Keratinocyte (primary cell): ENCODE measurements around the gene LIN7B. TPM values are rescaled to one million over a fixed set of nuclear protein-coding genes. Genes with fewer than 3 reads are reported as not detected.

Source experiments
- DNase-seq: peaks from one replicate; pipeline ENCODE4 v3.0.0-alpha.2; 2011; ENCODE audit warnings: low read depth, missing footprints, low spot score
- FAIRE-seq: peaks from 2 replicates; lab custom pipeline; 2011; peaks lifted over from hg19 to GRCh38; lab: Jason Lieb, UNC
- H2AFZ ChIP-seq: 2 replicates; pipeline ENCODE4 v1.6.0; 2012; ENCODE audit warnings: low read length, control low read depth, inconsistent platforms; ENCODE audit not compliant: control insufficient read depth
- H3K27ac ChIP-seq: 2 replicates; pipeline ENCODE4 v1.5.1; 2011; ENCODE audit warnings: low read length; ENCODE audit not compliant: control insufficient read depth, insufficient read depth
- H3K27me3 ChIP-seq: 3 replicates; pipeline ENCODE4 v1.6.0; 2011; ENCODE audit warnings: low read length; ENCODE audit not compliant: control insufficient read depth, insufficient read depth; ENCODE audit errors: extremely low read depth
- H3K36me3 ChIP-seq, 2 experiments: 2 replicates in 1 of 2; 3 replicates in 1 of 2; pipeline ENCODE4 v1.5.1; 2011; ENCODE audit warnings: low read length in 2 of 2, mild to moderate bottlenecking in 1 of 2; ENCODE audit not compliant: control insufficient read depth in 2 of 2, insufficient read depth in 2 of 2; ENCODE audit errors: extremely low read depth in 1 of 2
- H3K4me1 ChIP-seq: 3 replicates; pipeline ENCODE4 v1.5.1; 2011; ENCODE audit warnings: low read length; ENCODE audit not compliant: control insufficient read depth, insufficient read depth; ENCODE audit errors: extremely low read depth
- H3K4me2 ChIP-seq: 3 replicates; pipeline ENCODE4 v1.6.0; 2011; ENCODE audit warnings: low read depth, low read length; ENCODE audit not compliant: control insufficient read depth, insufficient read depth; ENCODE audit errors: extremely low read depth
- H3K4me3 ChIP-seq, 3 experiments: fragments of 200-600 bp in 1 of 3; sonication (generic) in 1 of 3; 2 replicates in 2 of 3; 3 replicates in 1 of 3; pipeline ENCODE4 v1.5.1; 2011 to 2016; ENCODE audit warnings: low read length in 3 of 3, mild to moderate bottlenecking in 3 of 3, control low read depth in 2 of 3, inconsistent platforms in 1 of 3, low read depth in 1 of 3, mixed read lengths in 1 of 3, mixed run types in 1 of 3, moderate library complexity in 1 of 3; ENCODE audit not compliant: control insufficient read depth in 2 of 3, insufficient read depth in 2 of 3; ENCODE audit errors: extremely low read depth in 1 of 3
- H3K79me2 ChIP-seq: 2 replicates; pipeline ENCODE4 v1.6.0; 2012; ENCODE audit warnings: low read length; ENCODE audit not compliant: control insufficient read depth, insufficient read depth
- H3K9ac ChIP-seq: 3 replicates; pipeline ENCODE4 v1.6.0; 2011; ENCODE audit warnings: low read length; ENCODE audit not compliant: control insufficient read depth, insufficient read depth; ENCODE audit errors: extremely low read depth
- H3K9me1 ChIP-seq: 3 replicates; pipeline ENCODE4 v1.6.0; 2011; ENCODE audit warnings: low read length; ENCODE audit not compliant: control insufficient read depth, insufficient read depth; ENCODE audit errors: extremely low read depth
- H3K9me3 ChIP-seq: 2 replicates; pipeline ENCODE4 v1.5.1; 2012; ENCODE audit warnings: low read depth, low read length; ENCODE audit not compliant: control insufficient read depth
- H4K20me1 ChIP-seq: 3 replicates; pipeline ENCODE4 v1.6.0; 2011; ENCODE audit warnings: low read length; ENCODE audit not compliant: control insufficient read depth, insufficient read depth; ENCODE audit errors: extremely low read depth
- EZH2 ChIP-seq: IDR thresholded peaks from one replicate; pipeline ENCODE4 v1.6.1; 2012; ENCODE audit warnings: inconsistent platforms, mild to moderate bottlenecking, low read length, moderate library complexity
- dilution Hi-C: fragments of 300-500 bp; cut with MboI; formaldehyde crosslinking; loops from one replicate; pipeline ENCODE4 v1.7.0; 2020; ENCODE audit warnings: low sequenced_read_pairs; ENCODE audit not compliant: extremely low pct_ligation_motif_present
- polyA plus RNA-seq, 5 experiments: library from polyadenylated mRNA; depleted of rRNA in 3 of 5; stranded (reverse) in 3 of 5; stranded (forward) in 1 of 5; unstranded in 1 of 5; fragments of >200 nt; gene quantifications; 1 replicate in 1 of 5; 2 replicates in 3 of 5; 3 replicates in 1 of 5; pipeline versions ENCODE4 v1.2.1 to v1.2.3, GENCODE V29; 2011 to 2012; ENCODE audit warnings: missing spikeins in 2 of 5, low read depth in 1 of 5, low replicate concordance in 1 of 5
- TF ChIP-seq, protein P1 (sequence below), 3 experiments: IDR thresholded peaks in 1 of 3; conservative IDR thresholded peaks in 1 of 3; optimal IDR thresholded peaks in 1 of 3; 2 replicates in 2 of 3; 3 replicates in 1 of 3; pipeline versions ENCODE3 to v1.5.1; 2011; ENCODE audit warnings: low read length in 3 of 3, mild to moderate bottlenecking in 3 of 3, moderate library complexity in 2 of 3, control low read depth in 1 of 3, inconsistent platforms in 1 of 3; ENCODE audit not compliant: insufficient read depth in 2 of 3; ENCODE audit errors: extremely low read depth in 1 of 3

Gene LIN7B
- polyA plus RNA-seq, 1 donor (not counting 4 experiments of a cell fraction or from before 2014, with no cell fraction given): 1.6 TPM

DNA sequence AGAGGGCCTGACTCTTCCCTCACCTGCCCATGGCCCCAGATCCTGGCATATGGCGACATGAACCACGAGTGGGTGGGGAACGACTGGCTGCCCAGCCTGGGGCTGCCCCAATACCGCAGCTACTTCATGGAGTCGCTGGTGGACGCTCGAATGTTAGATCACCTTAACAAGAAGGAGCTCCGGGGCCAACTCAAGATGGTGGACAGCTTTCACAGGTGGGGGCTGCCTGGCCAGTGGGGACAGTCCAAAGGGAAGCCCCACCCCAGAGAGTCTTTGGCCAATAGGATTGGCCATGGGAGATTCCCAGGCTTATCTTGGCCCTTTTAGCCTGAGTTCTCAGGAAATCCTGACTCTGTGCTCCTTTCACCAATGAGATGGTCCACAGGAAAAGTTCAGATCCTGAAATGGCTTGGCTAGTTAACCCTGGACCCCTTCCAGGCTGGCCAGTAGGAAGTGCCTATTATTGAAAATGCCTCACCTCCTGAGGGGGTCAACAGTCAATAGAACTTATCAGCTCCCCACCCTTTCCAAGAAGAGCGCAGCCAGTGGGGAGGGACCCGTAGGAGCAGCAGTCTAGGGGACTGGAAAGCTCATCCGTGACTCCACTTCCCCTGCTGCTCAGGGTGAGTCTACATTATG, 34.0 kb downstream of the LIN7B start:
- Histone ChIP-seq H3K4me1 (peaks cover 22% of the 10 kb centered on the region), H3K4me3 (no peak overlapping the region), H3K79me2 (no peaks in the 10 kb centered on the region), H3K27me3 (no peaks in the 10 kb centered on the region), H3K27ac (no peak overlapping the region), H3K4me2 (no peak overlapping the region), H3K9me3 (no peaks in the 10 kb centered on the region), H3K9me1 (no peaks in the 10 kb centered on the region), H4K20me1 (no peaks in the 10 kb centered on the region), H2AFZ (no peak overlapping the region), H3K36me3 (no peaks in the 10 kb centered on the region), H3K9ac (no peak overlapping the region)
- dilution Hi-C loops: no loop called here
- TF ChIP-seq, protein P1, sequence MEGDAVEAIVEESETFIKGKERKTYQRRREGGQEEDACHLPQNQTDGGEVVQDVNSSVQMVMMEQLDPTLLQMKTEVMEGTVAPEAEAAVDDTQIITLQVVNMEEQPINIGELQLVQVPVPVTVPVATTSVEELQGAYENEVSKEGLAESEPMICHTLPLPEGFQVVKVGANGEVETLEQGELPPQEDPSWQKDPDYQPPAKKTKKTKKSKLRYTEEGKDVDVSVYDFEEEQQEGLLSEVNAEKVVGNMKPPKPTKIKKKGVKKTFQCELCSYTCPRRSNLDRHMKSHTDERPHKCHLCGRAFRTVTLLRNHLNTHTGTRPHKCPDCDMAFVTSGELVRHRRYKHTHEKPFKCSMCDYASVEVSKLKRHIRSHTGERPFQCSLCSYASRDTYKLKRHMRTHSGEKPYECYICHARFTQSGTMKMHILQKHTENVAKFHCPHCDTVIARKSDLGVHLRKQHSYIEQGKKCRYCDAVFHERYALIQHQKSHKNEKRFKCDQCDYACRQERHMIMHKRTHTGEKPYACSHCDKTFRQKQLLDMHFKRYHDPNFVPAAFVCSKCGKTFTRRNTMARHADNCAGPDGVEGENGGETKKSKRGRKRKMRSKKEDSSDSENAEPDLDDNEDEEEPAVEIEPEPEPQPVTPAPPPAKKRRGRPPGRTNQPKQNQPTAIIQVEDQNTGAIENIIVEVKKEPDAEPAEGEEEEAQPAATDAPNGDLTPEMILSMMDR (optimal IDR thresholded peaks at IDR 0.05 in 1 of 3, IDR thresholded peaks at IDR 0.05 in 1 of 3, conservative IDR thresholded peaks at IDR 0.05 in 1 of 3; ENCODE audit: extremely low read depth in 1 of 3, insufficient read depth in 2 of 3, low read length in 3 of 3): no peak
- no peak for TF ChIP-seq EZH2
- DNase-seq (no peak), FAIRE-seq (no peak)

DNA sequence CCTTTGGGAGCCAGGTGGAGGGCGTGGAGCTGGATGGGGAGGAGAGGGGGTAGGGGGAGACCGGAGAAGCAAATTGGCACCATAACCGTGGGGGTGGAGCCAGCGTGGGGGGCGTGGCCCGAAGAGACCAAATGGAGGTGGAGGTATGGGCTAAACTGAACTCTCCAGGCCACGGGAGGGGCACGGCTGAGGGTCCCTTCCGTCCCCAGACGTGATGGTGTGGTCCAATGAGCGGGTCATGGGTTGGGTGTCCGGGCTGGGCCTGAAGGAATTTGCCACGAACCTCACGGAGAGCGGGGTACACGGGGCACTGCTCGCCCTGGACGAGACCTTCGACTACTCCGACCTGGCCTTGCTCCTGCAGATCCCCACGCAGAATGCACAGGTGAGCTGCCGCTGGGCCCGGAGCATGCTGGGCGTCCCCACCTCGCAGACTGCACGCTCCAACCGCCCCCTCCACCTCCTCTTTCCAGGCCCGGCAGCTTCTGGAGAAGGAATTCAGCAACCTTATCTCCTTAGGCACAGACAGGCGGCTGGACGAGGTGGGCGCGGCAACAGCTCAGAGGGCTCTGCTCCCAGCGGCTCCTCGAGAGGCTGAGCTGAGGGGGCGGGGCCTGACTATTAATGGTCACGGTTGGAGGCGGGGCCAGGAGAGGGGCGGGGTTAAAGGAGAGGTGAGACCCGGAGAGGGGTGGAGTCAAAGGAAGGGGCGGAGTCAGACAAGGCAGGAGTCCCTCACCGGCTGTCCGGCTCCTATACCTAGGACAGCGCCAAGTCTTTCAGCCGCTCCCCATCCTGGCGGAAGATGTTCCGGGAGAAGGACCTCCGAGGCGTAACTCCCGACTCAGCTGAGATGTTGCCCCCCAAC, 34.8 kb downstream of the LIN7B start:
- Histone ChIP-seq H2AFZ (peak overlapping the region; percentile 94), H3K9me3 (no peaks in the 10 kb centered on the region), H3K79me2 (no peaks in the 10 kb centered on the region), H3K36me3 (no peaks in the 10 kb centered on the region), H3K27ac (peak overlapping the region; percentile 71), H4K20me1 (no peaks in the 10 kb centered on the region), H3K4me3 (peak overlapping the region; percentile 47 to 94 (median 84)), H3K9ac (peak overlapping the region; percentile 85), H3K4me1 (peaks cover 22% of the 10 kb centered on the region), H3K4me2 (peak overlapping the region; percentile 99), H3K27me3 (no peaks in the 10 kb centered on the region), H3K9me1 (no peaks in the 10 kb centered on the region)
- DNase-seq: peak; percentile 90
- TF ChIP-seq, protein P1 (optimal IDR thresholded peaks at IDR 0.05 in 1 of 3, IDR thresholded peaks at IDR 0.05 in 1 of 3, conservative IDR thresholded peaks at IDR 0.05 in 1 of 3; ENCODE audit: extremely low read depth in 1 of 3, insufficient read depth in 2 of 3, low read length in 3 of 3): no peak
- TF ChIP-seq EZH2: no peak
- FAIRE-seq: no peak
- dilution Hi-C loops: no loop called here
